SJCRH30 (cell line): ENCODE data around the gene WDFY4. TPM values are rescaled to one million over a fixed set of nuclear protein-coding genes. Genes with fewer than 3 reads are reported as not detected.

Experiments used
- DNase-seq, 2 experiments: peaks; one replicate each; pipeline ENCODE4 v3.0.0-alpha.2; 2015 to 2020
- H3K27ac ChIP-seq: fragments of 250-450 bp; sonication (Bioruptor Pico); 2 replicates; pipeline ENCODE4 v1.5.1; 2020; ENCODE audit warnings: mild to moderate bottlenecking, moderate library complexity
- H3K27me3 ChIP-seq: fragments of 250-450 bp; sonication (Bioruptor Pico); 2 replicates; pipeline ENCODE4 v1.5.1; 2020; ENCODE audit warnings: mild to moderate bottlenecking, moderate library complexity
- H3K36me3 ChIP-seq: fragments of 250-450 bp; sonication (Bioruptor Pico); 2 replicates; pipeline ENCODE4 v1.5.1; 2020; ENCODE audit warnings: mild to moderate bottlenecking, moderate library complexity
- H3K4me1 ChIP-seq: fragments of 250-450 bp; sonication (Bioruptor Pico); 2 replicates; pipeline ENCODE4 v1.5.1; 2020; ENCODE audit warnings: mild to moderate bottlenecking, moderate library complexity
- H3K4me3 ChIP-seq: fragments of 250-450 bp; sonication (Bioruptor Pico); 2 replicates; pipeline ENCODE4 v1.5.1; 2020; ENCODE audit warnings: mild to moderate bottlenecking, moderate library complexity
- H3K9me3 ChIP-seq: fragments of 250-450 bp; sonication (Bioruptor Pico); replicated peaks from 2 replicates; pipeline ENCODE4 v1.5.1; 2020; ENCODE audit warnings: mild to moderate bottlenecking, moderate library complexity
- total RNA-seq: library from RNA; depleted of rRNA; stranded (reverse); fragments of >200 nt; shearing (Covaris generic); gene quantifications from 2 replicates; pipeline ENCODE4 v1.2.3, GENCODE V29; 2014

WDFY4 gene
- total RNA-seq, 1 experiment from 2014 or later: not detected

GRCh38 chr10:48843198-48843597 lies 158.5 kb downstream of the WDFY4 start:
- DNase-seq: no peak
- H3K4me3 ChIP-seq: no peak overlapping the region
- H3K4me1 ChIP-seq: no peaks in the 10 kb centered on the region
- H3K27ac ChIP-seq: no peak overlapping the region
- no peaks in the 10 kb centered on the region for H3K36me3 ChIP-seq
- no peaks in the 10 kb centered on the region for H3K27me3 ChIP-seq
- H3K9me3 ChIP-seq: no peaks in the 10 kb centered on the region

DNA sequence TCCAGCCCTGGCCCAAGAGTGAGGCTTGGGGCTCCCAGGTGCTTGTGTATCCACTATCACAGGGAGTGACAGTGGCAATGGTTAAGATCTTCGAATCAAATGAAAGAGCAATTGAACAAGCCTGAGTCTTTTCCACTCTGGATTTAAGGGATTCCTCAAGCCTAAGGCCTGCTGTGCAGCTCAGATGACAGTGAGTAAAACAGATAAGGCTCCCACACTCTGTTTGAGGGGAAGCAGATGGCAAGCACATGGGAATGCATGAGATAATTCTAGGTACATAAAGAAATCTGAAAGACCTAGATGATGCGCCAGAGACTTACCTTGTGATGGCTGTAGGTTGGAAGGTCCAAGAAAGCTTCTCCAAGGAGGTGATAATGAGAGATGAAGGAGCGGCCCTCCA lies 159.9 kb downstream of the WDFY4 start:
- Histone ChIP-seq H3K27me3 (no peaks in the 10 kb centered on the region), H3K27ac (no peak overlapping the region), H3K4me1 (no peaks in the 10 kb centered on the region), H3K9me3 (no peaks in the 10 kb centered on the region), H3K36me3 (no peaks in the 10 kb centered on the region), H3K4me3 (no peak overlapping the region)
- DNase-seq: no peak

DNA sequence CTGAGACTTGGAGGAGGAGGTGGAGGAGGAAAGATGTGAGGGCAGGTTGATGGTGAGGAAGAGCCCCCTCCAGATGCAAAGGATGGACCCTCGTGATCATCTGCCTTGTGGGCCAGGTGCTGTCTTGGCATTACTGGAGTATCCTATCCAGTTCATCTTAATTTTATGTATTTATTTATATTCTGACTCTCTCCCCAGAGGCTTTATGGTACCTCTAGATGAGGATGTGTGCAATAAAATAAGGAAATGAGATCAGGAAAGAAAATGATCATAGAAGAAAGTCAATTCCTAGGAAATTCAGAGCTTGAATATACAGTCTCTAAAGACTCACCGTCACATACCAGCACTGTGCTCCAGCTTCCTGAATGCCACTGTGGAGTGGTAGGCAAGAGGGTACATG lies 160.8 kb downstream of the WDFY4 start:
- Histone ChIP-seq H3K9me3 (no peaks in the 10 kb centered on the region), H3K36me3 (no peaks in the 10 kb centered on the region), H3K4me3 (no peak overlapping the region), H3K4me1 (no peaks in the 10 kb centered on the region), H3K27me3 (no peaks in the 10 kb centered on the region), H3K27ac (no peak overlapping the region)
- no peak for DNase-seq

GRCh38 chr10:48847691-48848090 lies 163.0 kb downstream of the WDFY4 start:
- no peaks in the 10 kb centered on the region for H3K27me3 ChIP-seq
- H3K4me1 ChIP-seq: no peaks in the 10 kb centered on the region

GRCh38 chr10:48856855-48857254 lies 172.2 kb downstream of the WDFY4 start:
- DNase-seq: no peak
- Histone ChIP-seq H3K4me3 (no peak overlapping the region), H3K27ac (no peak overlapping the region), H3K4me1 (no peaks in the 10 kb centered on the region), H3K36me3 (no peaks in the 10 kb centered on the region), H3K27me3 (no peaks in the 10 kb centered on the region), H3K9me3 (no peaks in the 10 kb centered on the region)

More at GRCh38 chr10:48847691-48848090, 163.0 kb downstream of the WDFY4 start:
- DNase-seq: no peak
- no peaks in the 10 kb centered on the region for H3K36me3 ChIP-seq
- no peaks in the 10 kb centered on the region for H3K9me3 ChIP-seq
- H3K4me3 ChIP-seq: no peak overlapping the region
- no peak overlapping the region for H3K27ac ChIP-seq

GRCh38 chr10:48872234-48872633 lies 187.6 kb downstream of the WDFY4 start:
- no peak for DNase-seq
- H3K9me3 ChIP-seq: no peaks in the 10 kb centered on the region
- H3K4me1 ChIP-seq: no peaks in the 10 kb centered on the region
- no peak overlapping the region for H3K4me3 ChIP-seq
- H3K27me3 ChIP-seq: no peaks in the 10 kb centered on the region
- no peak overlapping the region for H3K27ac ChIP-seq
- H3K36me3 ChIP-seq: no peaks in the 10 kb centered on the region

- no peak overlapping the region for H3K27ac ChIP-seq
- H3K4me1 ChIP-seq: no peaks in the 10 kb centered on the region
- no peaks in the 10 kb centered on the region for H3K9me3 ChIP-seq
- no peaks in the 10 kb centered on the region for H3K27me3 ChIP-seq
- no peak for DNase-seq
- H3K4me3 ChIP-seq: no peak overlapping the region
- H3K36me3 ChIP-seq: no peaks in the 10 kb centered on the region
Measured at GRCh38 chr10:48878091-48878490, 193.4 kb downstream of the WDFY4 start.

- H3K27ac ChIP-seq: no peak overlapping the region
- no peak for DNase-seq
- H3K4me3 ChIP-seq: no peak overlapping the region
- no peaks in the 10 kb centered on the region for H3K27me3 ChIP-seq
- H3K36me3 ChIP-seq: no peaks in the 10 kb centered on the region
- H3K9me3 ChIP-seq: no peaks in the 10 kb centered on the region
- no peaks in the 10 kb centered on the region for H3K4me1 ChIP-seq
Measured at GRCh38 chr10:48879451-48879850, 194.8 kb downstream of the WDFY4 start.

DNA sequence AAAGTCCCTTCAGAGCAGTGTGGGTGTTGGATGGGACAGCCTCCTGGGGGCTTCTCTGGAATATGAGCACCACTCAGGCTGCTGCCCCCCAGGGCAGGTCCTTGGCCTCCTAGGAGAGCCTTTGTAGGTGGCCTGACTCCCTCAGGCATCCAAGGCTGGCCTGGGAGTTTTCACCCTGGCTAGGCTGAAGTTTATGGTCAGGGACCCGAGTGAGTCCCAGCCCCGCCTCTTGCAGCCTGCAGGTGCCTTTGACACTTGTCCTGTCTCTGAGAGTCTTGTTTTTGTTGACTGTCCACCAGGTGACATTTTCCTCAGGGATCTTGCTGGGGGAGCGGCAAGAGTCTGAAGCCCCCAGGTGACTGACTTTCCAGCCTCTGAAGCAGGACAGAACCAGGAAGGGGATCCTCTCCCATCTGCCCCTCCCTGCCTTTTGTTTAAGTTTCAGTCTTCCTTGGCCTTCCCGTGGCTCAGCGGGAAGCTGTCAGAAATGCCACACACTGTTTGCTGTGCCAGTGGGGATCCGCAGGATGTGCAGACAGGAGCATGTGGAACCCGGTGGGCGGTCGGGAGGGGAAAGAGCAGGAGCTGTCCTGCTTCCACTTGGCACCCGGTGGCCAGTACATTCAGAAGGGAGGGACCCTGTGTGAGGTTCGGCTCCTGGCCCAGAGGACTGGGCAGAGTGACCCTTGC lies 195.5 kb downstream of the WDFY4 start:
- Histone ChIP-seq H3K27me3 (no peaks in the 10 kb centered on the region), H3K4me1 (no peaks in the 10 kb centered on the region), H3K4me3 (no peak overlapping the region), H3K27ac (no peak overlapping the region), H3K36me3 (no peaks in the 10 kb centered on the region), H3K9me3 (no peaks in the 10 kb centered on the region)
- no peak for DNase-seq

DNA sequence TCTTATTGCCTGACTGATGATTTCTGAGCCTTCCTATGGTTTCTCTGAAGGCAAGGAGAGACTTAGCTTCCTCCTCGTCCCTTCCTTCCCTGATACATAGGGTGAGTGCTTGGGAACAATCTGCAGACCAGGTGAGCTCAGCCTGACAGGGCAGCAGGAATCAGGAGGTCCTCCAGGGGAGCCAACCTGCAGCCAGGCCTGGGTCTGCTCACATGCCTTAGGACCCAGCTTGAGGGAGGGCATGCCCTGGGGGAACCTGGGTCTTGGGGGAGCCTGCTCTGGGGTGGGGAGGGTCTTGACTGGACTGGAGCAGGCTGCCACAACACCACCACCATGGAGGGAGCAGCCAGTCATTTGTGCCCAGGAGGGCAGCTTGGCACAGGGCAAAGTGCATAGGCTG lies 197.3 kb downstream of the WDFY4 start:
- H3K27me3 ChIP-seq: no peaks in the 10 kb centered on the region
- DNase-seq: no peak
- no peaks in the 10 kb centered on the region for H3K9me3 ChIP-seq
- no peak overlapping the region for H3K4me3 ChIP-seq
- H3K36me3 ChIP-seq: no peaks in the 10 kb centered on the region
- H3K27ac ChIP-seq: no peak overlapping the region
- no peaks in the 10 kb centered on the region for H3K4me1 ChIP-seq

DNA sequence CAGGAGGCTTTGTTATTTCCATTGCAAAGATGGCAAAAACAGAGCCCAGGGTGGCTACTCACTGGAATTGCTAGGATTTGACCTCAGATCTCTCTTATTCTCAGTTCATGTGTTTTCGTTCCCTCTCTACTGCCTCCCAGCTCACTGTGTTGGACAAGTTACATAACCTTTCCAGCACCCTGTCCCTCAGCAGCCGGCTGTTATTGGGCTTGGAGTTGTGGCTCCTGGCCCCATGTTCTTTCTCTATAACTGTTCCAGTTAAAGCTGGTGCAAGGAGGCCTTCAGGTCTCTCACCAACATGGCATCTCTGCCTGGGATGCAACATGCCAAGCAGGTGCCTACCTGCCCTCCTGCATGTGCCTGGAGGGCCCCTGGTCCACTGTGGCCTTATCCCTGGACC lies 198.2 kb downstream of the WDFY4 start:
- DNase-seq: no peak

GRCh38 chr10:48883701-48884100 lies 199.0 kb downstream of the WDFY4 start:
- Histone ChIP-seq H3K4me1 (no peaks in the 10 kb centered on the region), H3K4me3 (no peak overlapping the region), H3K9me3 (no peaks in the 10 kb centered on the region), H3K36me3 (no peaks in the 10 kb centered on the region), H3K27ac (no peak overlapping the region), H3K27me3 (no peaks in the 10 kb centered on the region)
- DNase-seq: no peak

More for the DNA sequence above, 198.2 kb downstream of the WDFY4 start:
- Histone ChIP-seq H3K4me3 (no peak overlapping the region), H3K9me3 (no peaks in the 10 kb centered on the region), H3K4me1 (no peaks in the 10 kb centered on the region), H3K27ac (no peak overlapping the region), H3K36me3 (no peaks in the 10 kb centered on the region), H3K27me3 (no peaks in the 10 kb centered on the region)

GRCh38 chr10:48884179-48885045 lies 199.7 kb downstream of the WDFY4 start:
- no peak overlapping the region for H3K4me3 ChIP-seq
- no peak overlapping the region for H3K27ac ChIP-seq
- H3K36me3 ChIP-seq: no peaks in the 10 kb centered on the region
- no peaks in the 10 kb centered on the region for H3K9me3 ChIP-seq
- no peaks in the 10 kb centered on the region for H3K4me1 ChIP-seq
- DNase-seq: no peak
- no peaks in the 10 kb centered on the region for H3K27me3 ChIP-seq

DNA sequence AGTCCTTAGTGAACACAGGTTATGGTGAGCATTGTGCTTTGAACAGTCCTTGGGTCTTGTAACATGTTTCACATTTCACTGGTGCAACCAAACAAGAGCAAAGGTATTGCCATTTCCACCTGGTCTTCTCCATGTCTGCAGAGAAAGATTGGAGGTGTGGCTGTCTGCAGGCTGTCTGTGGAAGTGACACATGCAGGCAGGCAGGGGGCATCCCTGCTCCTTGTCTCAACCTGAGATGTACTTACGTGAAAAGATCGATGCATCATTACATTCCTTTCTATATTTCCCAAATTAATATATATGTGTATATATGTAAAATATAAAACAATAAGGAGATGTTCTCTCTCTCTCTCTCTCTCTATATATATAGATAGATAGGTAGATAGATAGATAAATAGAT lies 200.7 kb downstream of the WDFY4 start:
- Histone ChIP-seq H3K4me3 (no peak overlapping the region), H3K9me3 (no peaks in the 10 kb centered on the region), H3K4me1 (no peaks in the 10 kb centered on the region), H3K27ac (no peak overlapping the region), H3K27me3 (no peaks in the 10 kb centered on the region), H3K36me3 (no peaks in the 10 kb centered on the region)
- peak; percentile 7 to 25 for DNase-seq

- no peak for DNase-seq
- Histone ChIP-seq H3K27me3 (no peaks in the 10 kb centered on the region), H3K4me3 (no peak overlapping the region), H3K27ac (no peak overlapping the region), H3K4me1 (no peaks in the 10 kb centered on the region), H3K36me3 (no peaks in the 10 kb centered on the region), H3K9me3 (no peaks in the 10 kb centered on the region)
Measured at GRCh38 chr10:48887982-48888381, 203.3 kb downstream of the WDFY4 start.
